K562 (cell line): ENCODE results near the gene MDC1. TPM values are rescaled to one million over a fixed set of nuclear protein-coding genes. Genes with fewer than 3 reads are reported as not detected.

Experiments used
- ARID2 ChIP-seq: fragments of 450-650 bp; IDR thresholded peaks from 2 replicates; pipeline ENCODE4 v1.6.1; 2017; ENCODE audit warnings: antibody characterized with exemption, mild to moderate bottlenecking
- CBX3 ChIP-seq, 2 experiments: IDR thresholded peaks; 1 replicate in 1 of 2; 2 replicates in 1 of 2; pipeline ENCODE4 v1.6.1; 2012; ENCODE audit warnings: inconsistent platforms in 2 of 2, low read length in 2 of 2, borderline replicate concordance in 1 of 2, control low read depth in 1 of 2
- CHD1 ChIP-seq: fragments of 200-600 bp; sonication (generic); IDR thresholded peaks from one replicate; pipeline ENCODE4 v1.6.1; 2012; ENCODE audit warnings: mild to moderate bottlenecking, moderate library complexity, low read length, inconsistent platforms
- CREM ChIP-seq: IDR thresholded peaks from 2 replicates; pipeline ENCODE4 v1.6.1; 2014; ENCODE audit warnings: antibody characterized with exemption, low read depth
- DPF2 ChIP-seq: fragments of 450-650 bp; IDR thresholded peaks from 2 replicates; pipeline ENCODE4 v1.6.1; 2016
- FOXK2 ChIP-seq, 2 experiments: fragments of 450-650 bp; IDR thresholded peaks in 1 of 2; conservative IDR thresholded peaks in 1 of 2; 2 replicates each; pipeline ENCODE4 v1.6.1; 2016; ENCODE audit warnings: low read depth in 2 of 2, mild to moderate bottlenecking in 1 of 2
- GATAD2A ChIP-seq: fragments of 450-650 bp; IDR thresholded peaks from 2 replicates; pipeline ENCODE4 v1.6.1; 2017
- HDGF ChIP-seq: fragments of 450-650 bp; IDR thresholded peaks from 2 replicates; pipeline ENCODE4 v1.6.1; 2016
- JUND ChIP-seq, 2 experiments: IDR thresholded peaks; 2 replicates in 1 of 2; 3 replicates in 1 of 2; pipeline ENCODE4 v1.6.1; 2011; ENCODE audit warnings: borderline replicate concordance in 2 of 2, low read depth in 2 of 2, low read length in 2 of 2, improper control_type of control experiment in 1 of 2, missing biosample characterization in 1 of 2, missing genetic modification characterization in 1 of 2, missing genetic modification reagents in 1 of 2
- L3MBTL2 ChIP-seq: fragments of 450-650 bp; IDR thresholded peaks from 2 replicates; pipeline ENCODE4 v1.6.1; 2016; ENCODE audit warnings: mild to moderate bottlenecking, moderate library complexity
- MEF2D ChIP-seq: conservative IDR thresholded peaks from 2 replicates; pipeline ENCODE4 v1.6.1; 2016; ENCODE audit warnings: low read depth, missing genetic modification characterization, missing compliant biosample characterization
- MTF1 ChIP-seq: fragments of 250-450 bp; sonication (Bioruptor Pico); IDR thresholded peaks from 2 replicates; pipeline ENCODE4 v1.9.0; 2021; ENCODE audit warnings: moderate library complexity, mild to moderate bottlenecking, inconsistent platforms, borderline replicate concordance
- NKRF ChIP-seq: fragments of 450-650 bp; IDR thresholded peaks from 2 replicates; pipeline ENCODE4 v1.6.1; 2016; ENCODE audit warnings: borderline replicate concordance
- POLR2AphosphoS2 ChIP-seq: IDR thresholded peaks from 2 replicates; pipeline ENCODE4 v1.6.1; 2012; ENCODE audit warnings: low read length, improper control_type of control experiment
- TAL1 ChIP-seq: fragments of 450-650 bp; IDR thresholded peaks from 2 replicates; pipeline ENCODE4 v1.6.1; 2016; ENCODE audit warnings: mild to moderate bottlenecking
- TBL1XR1 ChIP-seq, 2 experiments: IDR thresholded peaks; 2 replicates each; pipeline ENCODE4 v1.6.1; 2012; ENCODE audit warnings: improper control_type of control experiment in 2 of 2, low read length in 2 of 2, mild to moderate bottlenecking in 1 of 2
- THRB ChIP-seq: fragments of 450-650 bp; formaldehyde crosslinking; conservative IDR thresholded peaks from 2 replicates; pipeline ENCODE4 v1.4.0; 2022; ENCODE audit warnings: mild to moderate bottlenecking, missing genetic modification characterization
- ZBED1 ChIP-seq: IDR thresholded peaks from 2 replicates; pipeline ENCODE4 v1.6.1; 2014
- ZFP30 ChIP-seq: fragments of 250-450 bp; sonication (Bioruptor Pico); IDR thresholded peaks from 2 replicates; pipeline ENCODE4 v1.8.0; 2022; ENCODE audit warnings: moderate library complexity, mild to moderate bottlenecking, inconsistent platforms, borderline replicate concordance
- ZNF263 ChIP-seq: sonication (generic); formaldehyde crosslinking; IDR thresholded peaks from 2 replicates; pipeline ENCODE4 v1.8.0; 2022; ENCODE audit warnings: mild to moderate bottlenecking, missing genetic modification reagents, borderline replicate concordance
- ZNF695 ChIP-seq: fragments of 450-650 bp; formaldehyde crosslinking; IDR thresholded peaks from 2 replicates; pipeline ENCODE4 v1.4.0; 2020; ENCODE audit warnings: mild to moderate bottlenecking, moderate library complexity
- polyA plus RNA-seq, 8 experiments: library from polyadenylated mRNA; depleted of rRNA in 4 of 8; stranded (reverse) in 5 of 8; unstranded in 3 of 8; fragments of >200 nt; fragmentation: Nextera tagmentation in 2 of 8; fragmentation: Illumina TruSeq in 1 of 8; extraction: Ambion mirVana in 2 of 8; extraction: Trizol in 1 of 8; gene quantifications; 2 replicates each; pipeline versions ENCODE4 v1.2.1 to v1.2.3, GENCODE V29; 2011 to 2014; ENCODE audit warnings: inconsistent platforms in 1 of 8, missing spikeins in 1 of 8
- total RNA-seq, 7 experiments: library from RNA; depleted of rRNA in 6 of 7; stranded (reverse); fragments of >200 nt in 6 of 7; fragmentation: Illumina TruSeq in 2 of 7; extraction: Trizol in 2 of 7; gene quantifications; 2 replicates each; pipeline versions ENCODE4 v1.2.1 to v1.2.3, GENCODE V29; 2011 to 2021; ENCODE audit warnings: low replicate concordance in 1 of 7
- TF ChIP-seq, protein P1 (sequence below): fragments of 450-650 bp; IDR thresholded peaks from 2 replicates; pipeline ENCODE4 v1.6.1; 2016; ENCODE audit warnings: antibody characterized with exemption
- TF ChIP-seq, protein P2 (sequence below): sonication (generic); formaldehyde crosslinking; IDR thresholded peaks from 2 replicates; pipeline ENCODE4 v1.8.0; 2022; ENCODE audit warnings: mild to moderate bottlenecking, missing genetic modification reagents

The MDC1 gene
- total and polyA plus RNA-seq, 9 of the 15 experiments (the other 6 are each of a cell fraction or from before 2014, with no cell fraction given) = 8.2 to 114 (median 20.0) TPM

GRCh38 chr6:30722280-30723112 lies 5.4 kb upstream of the MDC1 start (continued):
- TF ChIP-seq MEF2D = 0 out of 2 replicates have a peak, but pooled peaks have one; percentile 31
- TF ChIP-seq ZFP30 (CRISPR knock-in tag) = no peak
- TF ChIP-seq FOXK2 (conservative IDR thresholded peaks at IDR 0.05 in 1 of 2, IDR thresholded peaks at IDR 0.05 in 1 of 2; ENCODE audit: low read depth in 2 of 2) = 0 out of 4 replicates have a peak, but pooled peaks of 1 of the 2 experiments have one; percentile 6
- TF ChIP-seq ARID2 = peak; percentile 73; the same call in 1 of the 2 replicates
- no peak; the same call in 1 of the 2 replicates for TF ChIP-seq POLR2AphosphoS2
- TF ChIP-seq HDGF = peak; percentile 95
- TF ChIP-seq ZNF263 = peak; percentile 66; the same call in 1 of the 2 replicates
- peak; percentile 54 for TF ChIP-seq CREM
- peak; percentile 76 for TF ChIP-seq CHD1
- no peak for TF ChIP-seq MTF1 (CRISPR knock-in tag)
- TF ChIP-seq CBX3 (IDR thresholded peaks at IDR 0.05; ENCODE audit: borderline replicate concordance in 1 of 2, low read length in 2 of 2) = peak in 1 of 2 experiments; percentile 40; a peak in 1 of 3 replicates
- TF ChIP-seq THRB (CRISPR knock-in tag) = 0 out of 2 replicates have a peak, but pooled peaks have one; percentile 3
- 0 out of 2 replicates have a peak, but pooled peaks have one; percentile 37 for TF ChIP-seq GATAD2A
- TF ChIP-seq, protein P1, sequence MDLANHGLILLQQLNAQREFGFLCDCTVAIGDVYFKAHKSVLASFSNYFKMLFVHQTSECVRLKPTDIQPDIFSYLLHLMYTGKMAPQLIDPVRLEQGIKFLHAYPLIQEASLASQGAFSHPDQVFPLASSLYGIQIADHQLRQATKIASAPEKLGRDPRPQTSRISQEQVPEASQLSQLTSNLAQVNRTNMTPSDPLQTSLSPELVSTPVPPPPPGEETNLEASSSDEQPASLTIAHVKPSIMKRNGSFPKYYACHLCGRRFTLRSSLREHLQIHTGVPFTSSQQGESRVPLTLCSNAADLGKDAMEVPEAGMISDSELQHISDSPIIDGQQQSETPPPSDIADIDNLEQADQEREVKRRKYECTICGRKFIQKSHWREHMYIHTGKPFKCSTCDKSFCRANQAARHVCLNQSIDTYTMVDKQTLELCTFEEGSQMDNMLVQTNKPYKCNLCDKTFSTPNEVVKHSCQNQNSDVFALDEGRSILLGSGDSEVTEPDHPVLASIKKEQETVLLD = 0 out of 2 replicates have a peak, but pooled peaks have one; percentile 33
- TF ChIP-seq ZNF695 (CRISPR knock-in tag) = peak; percentile 7; the same call in 1 of the 2 replicates
- peak; percentile 25; the same call in 1 of the 2 replicates for TF ChIP-seq DPF2
- TF ChIP-seq TAL1 = no peak
- peak; percentile 50; the same call in 1 of the 2 replicates for TF ChIP-seq L3MBTL2
- TF ChIP-seq TBL1XR1 (IDR thresholded peaks at IDR 0.05; ENCODE audit: low read length in 2 of 2) = peak in 1 of 2 experiments; percentile 62; a peak in 1 of 4 replicates
- TF ChIP-seq, protein P2, sequence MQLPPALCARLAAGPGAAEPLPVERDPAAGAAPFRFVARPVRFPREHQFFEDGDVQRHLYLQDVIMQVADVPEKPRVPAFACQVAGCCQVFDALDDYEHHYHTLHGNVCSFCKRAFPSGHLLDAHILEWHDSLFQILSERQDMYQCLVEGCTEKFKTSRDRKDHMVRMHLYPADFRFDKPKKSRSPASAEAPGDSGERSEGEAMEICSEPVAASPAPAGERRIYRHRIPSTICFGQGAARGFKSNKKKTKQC (CRISPR knock-in tag) = 0 out of 2 replicates have a peak, but pooled peaks have one; percentile 45
- peak; percentile 80 for TF ChIP-seq ZBED1
- TF ChIP-seq NKRF = peak; percentile 66
- TF ChIP-seq JUND (IDR thresholded peaks at IDR 0.05; ENCODE audit: borderline replicate concordance, low read depth, low read length) = peak; percentile 68; the same call in 1 of the 2 replicates
- TF ChIP-seq JUND (tag; IDR thresholded peaks at IDR 0.05; ENCODE audit: borderline replicate concordance, low read depth, low read length) = peak; percentile 57; the same call in 1 of the 3 replicates
